RPMI7951 (cell line): ENCODE results near the gene FIBCD1. TPM values are rescaled to one million over a fixed set of nuclear protein-coding genes. Genes with fewer than 3 reads are reported as not detected.

Experiments
- DNase-seq: peaks from one replicate; pipeline ENCODE4 v3.0.0-alpha.2; 2012; ENCODE audit warnings: low read depth
- total RNA-seq: library from RNA; depleted of rRNA; stranded (reverse); fragments of >200 nt; shearing (Covaris generic); gene quantifications from 2 replicates; pipeline ENCODE4 v1.2.3, GENCODE V29; 2014

FIBCD1 gene
- total RNA-seq, 1 experiment from 2014 or later, result 16.9 TPM

GRCh38 chr9:130882696-130883225, 56.3 kb downstream of the FIBCD1 start:
- DNase-seq, result no peak

- no peak for DNase-seq
Observed at GRCh38 chr9:130881516-130881915, 57.5 kb downstream of the FIBCD1 start.

- DNase-seq, result no peak
Observed at GRCh38 chr9:130880599-130881220, 58.3 kb downstream of the FIBCD1 start.

DNA sequence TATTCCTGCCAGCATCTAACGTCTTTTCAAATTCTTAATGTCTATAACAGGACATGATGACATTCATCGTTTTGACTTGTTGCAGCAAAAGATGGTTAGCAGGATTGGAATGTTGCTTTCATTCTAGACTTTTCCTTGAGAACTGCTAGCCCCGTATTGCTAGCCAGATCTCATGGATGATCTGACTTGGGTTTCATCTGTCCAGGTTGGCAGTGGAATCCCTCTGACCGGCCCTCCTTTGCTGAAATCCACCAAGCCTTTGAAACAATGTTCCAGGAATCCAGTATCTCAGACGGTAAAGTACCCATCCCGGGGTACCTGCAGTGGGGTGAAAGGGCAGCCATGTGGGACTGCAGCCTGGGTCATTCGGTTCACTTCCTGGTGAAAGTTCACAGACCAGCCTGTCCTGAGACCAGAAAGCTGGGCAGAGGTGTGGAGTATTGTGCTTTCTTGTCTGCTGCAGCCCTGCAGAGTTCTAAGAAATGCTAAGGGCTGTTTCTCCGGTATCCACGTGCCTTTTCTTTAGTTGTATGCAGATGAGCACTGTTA, 59.1 kb downstream of the FIBCD1 start:
- DNase-seq, result no peak

- DNase-seq, result no peak
Observed at GRCh38 chr9:130878295-130878694, 60.8 kb downstream of the FIBCD1 start.

DNA sequence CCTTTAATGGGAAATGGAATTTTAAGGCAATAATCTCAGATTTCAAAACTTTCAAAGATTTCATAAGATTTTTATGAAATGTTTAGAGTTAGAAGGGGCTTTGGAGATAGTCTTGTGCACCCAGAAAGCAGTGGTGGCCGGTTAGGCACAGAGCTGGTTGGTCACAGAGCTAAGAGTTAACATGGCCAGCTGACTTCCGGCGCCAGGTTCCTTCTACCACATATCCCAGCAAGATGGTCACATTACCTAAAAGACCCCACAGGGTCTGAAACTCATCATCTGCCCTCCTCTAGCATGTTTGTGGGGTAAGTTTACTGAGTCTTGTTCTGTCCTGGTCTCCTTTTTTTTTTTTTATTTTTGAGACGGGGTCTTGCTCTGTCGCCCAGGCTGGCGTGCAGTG, 61.7 kb downstream of the FIBCD1 start:
- DNase-seq, result no peak

- no peak for DNase-seq
Observed at GRCh38 chr9:130874783-130875182, 64.3 kb downstream of the FIBCD1 start.

GRCh38 chr9:130873966-130874365, 65.1 kb downstream of the FIBCD1 start:
- DNase-seq, result no peak

DNA sequence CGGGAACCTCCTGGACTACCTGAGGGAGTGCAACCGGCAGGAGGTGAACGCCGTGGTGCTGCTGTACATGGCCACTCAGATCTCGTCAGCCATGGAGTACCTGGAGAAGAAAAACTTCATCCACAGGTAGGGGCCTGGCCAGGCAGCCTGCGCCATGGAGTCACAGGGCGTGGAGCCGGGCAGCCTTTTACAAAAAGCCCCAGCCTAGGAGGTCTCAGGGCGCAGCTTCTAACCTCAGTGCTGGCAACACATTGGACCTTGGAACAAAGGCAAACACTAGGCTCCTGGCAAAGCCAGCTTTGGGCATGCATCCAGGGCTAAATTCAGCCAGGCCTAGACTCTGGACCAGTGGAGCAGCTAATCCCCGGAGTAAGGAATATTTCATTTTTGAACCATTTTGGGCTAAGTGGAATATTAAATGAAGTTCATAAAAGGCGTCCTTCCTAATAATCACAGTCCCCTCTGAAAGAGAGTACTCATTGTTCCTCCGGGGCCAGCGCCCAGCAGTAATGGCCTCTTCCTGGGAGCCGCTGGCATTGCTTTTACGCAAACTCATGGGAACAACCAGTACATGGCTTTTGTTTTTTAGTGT, 66.0 kb downstream of the FIBCD1 start:
- no peak for DNase-seq

DNA sequence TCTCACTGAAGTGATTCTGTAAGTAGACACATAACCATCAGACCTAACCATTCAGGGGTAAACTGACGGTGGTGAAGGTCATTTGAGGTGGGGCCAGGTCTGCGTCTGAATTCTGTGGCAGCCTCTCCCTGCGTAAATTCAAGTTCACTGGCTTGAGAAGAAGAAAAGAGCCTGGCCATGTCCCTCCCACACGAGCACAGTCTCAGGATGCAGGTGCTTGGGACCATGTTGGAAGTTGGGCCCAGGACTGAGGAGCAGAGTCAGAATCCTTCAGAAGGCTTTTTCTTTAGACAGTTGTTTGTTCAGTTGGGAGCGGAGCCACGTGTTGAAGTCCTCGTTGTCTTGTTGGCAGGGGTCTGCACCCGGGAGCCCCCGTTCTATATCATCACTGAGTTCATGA, 66.5 kb downstream of the FIBCD1 start:
- DNase-seq, result no peak

GRCh38 chr9:130872093-130872492, 67.0 kb downstream of the FIBCD1 start:
- DNase-seq, result no peak

- DNase-seq, result no peak
Observed at GRCh38 chr9:130871395-130872062, 67.5 kb downstream of the FIBCD1 start.

DNA sequence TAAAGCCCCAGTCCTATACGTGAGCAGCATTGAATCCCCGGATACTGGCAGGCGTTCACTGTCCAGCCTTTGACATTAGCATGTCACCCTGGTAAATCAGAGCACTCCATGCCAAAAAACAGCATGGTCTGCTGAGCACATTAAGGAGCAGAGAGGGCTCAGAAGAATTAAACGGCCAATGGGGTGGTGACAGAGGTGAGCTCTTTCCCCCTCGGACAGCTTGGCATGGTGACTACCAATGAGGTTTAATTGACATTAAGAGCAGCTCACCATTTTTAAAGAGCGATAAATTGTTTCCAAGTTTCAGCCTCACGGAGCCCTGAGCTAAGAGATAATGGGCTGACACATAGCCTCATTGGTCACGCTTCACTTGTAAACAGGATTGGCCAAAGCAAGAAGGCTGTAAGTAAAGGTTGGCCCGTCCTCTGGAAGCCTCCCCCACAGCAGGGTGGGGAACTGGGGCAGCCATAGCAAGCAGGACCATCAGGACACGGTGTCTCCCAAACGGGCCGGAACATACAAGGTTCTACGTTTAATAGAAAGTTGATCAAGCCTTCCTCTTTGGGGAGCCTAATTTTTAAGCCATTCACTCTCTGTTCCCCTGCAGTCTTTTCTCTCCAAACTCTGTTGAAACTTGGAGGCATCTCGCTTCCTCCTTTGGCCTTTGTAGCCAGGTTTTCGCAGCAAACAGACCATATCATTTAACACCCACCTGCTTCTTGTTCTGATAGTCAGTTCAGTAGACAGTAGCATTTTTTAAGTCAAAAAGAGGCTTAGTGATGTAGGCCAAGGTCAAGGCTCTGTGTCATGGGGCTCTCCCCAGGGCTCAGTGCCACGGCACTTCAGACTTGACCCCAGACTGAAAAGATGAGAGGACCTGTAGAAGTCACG, 68.3 kb downstream of the FIBCD1 start:
- peak; percentile 19 for DNase-seq

- DNase-seq, result no peak
Observed at GRCh38 chr9:130869250-130869649, 69.8 kb downstream of the FIBCD1 start.

DNA sequence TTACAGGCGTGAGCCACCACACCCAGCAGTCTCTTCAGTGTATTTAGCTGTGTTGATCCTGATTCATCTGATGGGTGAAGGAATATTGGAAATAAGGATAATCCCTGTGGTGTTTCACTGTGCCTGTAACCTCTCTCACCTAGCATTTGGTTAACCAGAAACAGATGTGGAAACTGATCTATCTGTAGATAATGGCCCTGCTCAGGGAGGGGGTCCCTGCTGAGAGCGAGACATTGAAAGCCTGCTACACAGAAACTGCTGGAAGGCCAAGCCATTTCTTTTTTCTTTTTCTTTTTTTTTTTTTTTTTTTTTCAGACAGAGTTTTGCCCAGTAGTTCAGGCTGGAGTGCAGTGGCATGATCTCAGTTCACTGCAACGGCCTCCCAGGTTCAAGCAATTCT, 70.8 kb downstream of the FIBCD1 start:
- DNase-seq, result no peak

- DNase-seq, result no peak
Observed at GRCh38 chr9:130867556-130867955, 71.5 kb downstream of the FIBCD1 start.

DNA sequence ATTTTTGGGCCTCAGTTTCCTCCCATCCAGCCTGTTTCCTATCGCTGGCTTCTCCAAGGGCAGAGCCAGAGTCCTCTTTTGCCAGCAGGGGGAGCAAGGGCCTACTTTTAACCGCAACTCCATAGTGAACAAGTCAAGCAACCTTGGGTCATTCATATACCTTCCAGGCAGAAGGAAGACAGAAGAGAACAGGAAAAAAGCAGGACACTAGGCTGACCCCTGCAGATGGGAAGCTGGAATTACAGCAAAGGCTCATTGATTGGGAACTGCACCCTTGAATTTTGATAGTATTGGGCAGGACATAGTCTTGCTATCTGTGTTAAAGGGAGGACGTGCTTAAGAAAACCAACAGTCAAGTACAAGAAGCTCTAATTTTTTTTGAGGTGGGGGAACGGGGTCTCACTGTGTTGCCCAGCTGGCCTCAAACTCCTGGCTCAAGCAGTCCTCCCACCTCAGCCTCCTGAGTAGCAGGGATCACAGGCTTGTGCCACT, 72.5 kb downstream of the FIBCD1 start:
- peak; percentile 83 for DNase-seq

DNA sequence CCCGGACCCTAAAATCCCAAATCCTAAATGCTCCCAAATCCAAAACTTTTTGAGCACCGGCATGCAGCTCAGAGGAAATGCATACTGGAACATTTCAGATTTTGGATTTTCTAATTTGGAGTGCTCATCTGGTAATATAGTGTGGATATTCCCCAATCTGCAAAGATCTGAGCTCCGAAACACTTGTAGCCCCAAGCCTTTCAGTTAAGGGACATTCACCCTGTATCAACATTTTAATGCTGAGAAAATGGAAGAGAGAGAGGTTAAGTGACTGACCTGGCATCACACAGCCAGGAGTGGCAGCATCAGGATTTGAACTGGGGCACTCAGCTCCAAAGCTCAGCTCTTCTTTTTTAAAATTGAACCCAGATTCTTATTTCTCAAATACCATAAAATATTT, 73.1 kb downstream of the FIBCD1 start:
- no peak for DNase-seq

DNA sequence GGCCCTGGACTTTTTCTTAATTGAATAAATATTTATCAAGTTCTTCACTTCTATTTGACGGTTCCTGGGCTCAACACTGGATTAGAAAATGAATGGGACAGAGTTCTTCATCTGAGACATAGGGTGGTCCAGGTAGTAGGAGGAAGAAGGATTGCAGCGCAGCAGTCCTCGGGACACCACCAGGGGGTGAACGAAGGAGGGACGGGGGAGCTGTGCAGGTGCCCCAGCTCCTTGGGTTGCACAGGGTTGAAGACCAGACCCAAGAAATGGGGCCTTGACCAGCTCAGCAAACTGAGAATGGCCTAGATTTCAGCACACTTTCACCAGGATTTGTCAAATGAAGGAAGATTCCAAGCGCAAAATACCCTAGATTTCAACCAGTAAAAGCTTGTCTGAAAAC, 74.5 kb downstream of the FIBCD1 start:
- no peak for DNase-seq

DNA sequence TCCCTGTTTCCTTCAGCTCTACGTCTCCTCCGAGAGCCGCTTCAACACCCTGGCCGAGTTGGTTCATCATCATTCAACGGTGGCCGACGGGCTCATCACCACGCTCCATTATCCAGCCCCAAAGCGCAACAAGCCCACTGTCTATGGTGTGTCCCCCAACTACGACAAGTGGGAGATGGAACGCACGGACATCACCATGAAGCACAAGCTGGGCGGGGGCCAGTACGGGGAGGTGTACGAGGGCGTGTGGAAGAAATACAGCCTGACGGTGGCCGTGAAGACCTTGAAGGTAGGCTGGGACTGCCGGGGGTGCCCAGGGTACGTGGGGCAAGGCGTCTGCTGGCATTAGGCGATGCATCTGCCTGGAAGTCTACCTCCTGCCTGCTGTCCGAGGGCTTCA, 76.3 kb downstream of the FIBCD1 start:
- no peak for DNase-seq

- DNase-seq, result no peak
Observed at GRCh38 chr9:130862217-130862616, 76.8 kb downstream of the FIBCD1 start.
